HG03442 (cell line): ENCODE measurements around the gene HSD3B7.
"Not testable (repeated sequence)": the region's sequence is repeated elsewhere in the genome, so short reads cannot be mapped to it uniquely, and the experiment has no call there.

Experiments used
- ATAC-seq: cut with Tn5 transposase; IDR thresholded peaks from one replicate; pipeline ENCODE4 v1.9.1; 2021; ENCODE audit warnings: mild to moderate bottlenecking, moderate library complexity; ENCODE audit not compliant: unreplicated experiment

Gene HSD3B7

DNA sequence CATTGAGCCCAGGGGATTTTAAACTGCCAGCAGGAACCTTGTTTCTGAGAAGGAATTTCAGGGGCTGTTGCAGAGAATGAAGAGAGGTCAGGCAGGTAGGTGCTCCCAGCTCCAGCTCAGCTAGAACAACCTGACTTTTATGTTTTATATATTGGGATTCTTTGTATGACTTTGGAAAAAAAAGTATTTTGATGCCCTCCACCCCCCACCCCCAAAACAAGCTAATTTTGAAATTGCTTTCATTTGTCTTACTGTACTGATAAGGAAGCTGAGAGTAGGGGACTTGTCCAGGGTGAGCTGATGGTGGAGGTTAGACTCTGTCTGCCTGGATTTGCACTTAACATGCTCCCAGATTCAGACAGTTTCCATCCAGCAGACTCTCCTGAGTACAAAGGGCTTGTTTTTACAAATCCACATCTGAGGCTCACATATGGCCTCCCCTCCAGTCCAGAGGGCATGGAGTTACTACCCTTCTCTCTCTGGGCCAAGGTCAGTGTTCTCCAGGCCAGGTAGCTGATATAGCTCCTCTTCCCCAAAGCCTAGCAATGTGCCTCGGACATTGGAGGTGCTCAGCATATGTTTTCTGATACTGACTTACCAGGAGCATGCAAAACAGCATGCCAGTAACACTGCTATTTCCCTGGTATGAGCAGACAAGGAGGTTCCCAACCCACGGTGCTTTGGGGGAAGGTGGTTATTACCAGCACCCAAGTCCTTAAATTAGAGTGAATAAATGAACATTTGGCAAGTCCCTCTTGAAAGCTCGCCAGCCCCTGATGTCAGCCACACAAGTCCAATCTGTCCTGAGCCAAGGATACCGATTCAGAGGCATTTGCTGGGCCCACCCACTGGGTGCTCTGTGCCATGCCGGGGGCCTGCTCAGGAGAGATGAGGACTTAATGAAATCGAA, 14.1 kb downstream of the HSD3B7 start:
- no peak for ATAC-seq

DNA sequence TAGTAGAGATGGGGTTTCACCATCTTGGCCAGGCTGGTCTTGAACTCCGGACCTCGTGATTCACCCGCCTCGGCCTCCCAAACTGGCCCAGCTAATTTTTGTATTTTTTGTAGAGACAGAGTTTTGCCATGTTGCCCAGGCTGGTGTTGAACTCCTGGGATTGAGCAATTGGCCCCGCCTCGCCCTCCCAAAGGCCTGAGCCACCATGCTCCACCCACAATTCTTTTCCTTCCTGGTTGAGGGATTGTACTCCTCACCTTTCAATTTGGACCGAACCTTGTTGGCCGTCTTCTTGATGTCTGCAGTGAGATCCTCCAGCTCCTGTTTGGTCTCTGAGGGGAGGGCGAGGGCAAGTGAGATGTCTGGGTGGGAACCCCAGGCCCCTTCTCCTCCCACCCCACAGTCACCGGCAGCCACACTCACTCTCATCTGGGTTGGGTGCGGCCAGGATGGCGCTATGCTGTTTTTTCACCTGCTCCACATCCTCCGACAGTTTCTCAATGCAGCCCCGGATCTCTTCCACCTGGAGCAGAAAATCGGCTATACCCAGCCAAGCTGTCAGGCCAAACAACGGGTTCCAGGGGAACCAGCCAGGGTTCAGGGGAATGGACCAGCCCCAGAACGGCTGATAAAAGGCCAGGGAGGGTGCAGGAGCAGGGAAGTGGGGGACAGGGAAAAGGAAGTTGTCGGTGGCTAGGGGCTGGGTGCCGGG, 15.8 kb downstream of the HSD3B7 start:
- no peak for ATAC-seq

DNA sequence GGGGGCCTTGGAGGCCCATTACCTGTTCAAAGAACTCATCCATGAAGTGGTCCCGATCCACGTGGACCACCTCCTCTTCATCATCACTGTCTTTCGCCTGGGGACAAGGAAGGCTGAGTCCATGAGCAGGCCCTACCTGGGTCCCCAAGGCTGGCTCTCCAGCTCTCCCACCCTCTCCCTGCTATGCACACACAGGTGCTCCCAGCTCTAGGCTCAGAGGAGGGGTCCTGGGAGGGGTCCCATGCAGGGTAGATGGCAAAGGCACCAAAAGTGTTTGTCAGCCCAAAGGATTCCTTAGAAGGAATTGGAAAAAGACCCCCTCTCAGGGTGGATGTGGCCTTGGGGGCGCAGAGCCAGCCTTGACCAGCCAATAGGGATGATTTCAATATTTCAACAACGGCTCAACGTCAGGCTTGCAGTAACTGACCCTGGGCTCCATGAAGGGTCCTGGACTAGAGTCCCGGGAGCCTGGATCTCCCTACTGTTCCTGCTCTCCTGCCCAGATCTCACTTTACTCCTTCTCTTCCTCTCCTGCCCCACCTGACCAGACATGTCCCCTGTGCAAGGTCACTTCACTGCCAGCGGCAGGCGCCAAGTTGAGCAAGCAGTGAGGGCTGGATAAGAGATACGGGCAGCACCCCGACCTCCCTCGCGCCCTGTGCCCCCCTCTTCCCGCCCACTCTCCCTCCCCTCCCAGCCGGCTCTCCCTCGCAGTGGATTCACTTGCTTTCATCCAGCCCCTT, 16.7 kb downstream of the HSD3B7 start:
- ATAC-seq = no peak

DNA sequence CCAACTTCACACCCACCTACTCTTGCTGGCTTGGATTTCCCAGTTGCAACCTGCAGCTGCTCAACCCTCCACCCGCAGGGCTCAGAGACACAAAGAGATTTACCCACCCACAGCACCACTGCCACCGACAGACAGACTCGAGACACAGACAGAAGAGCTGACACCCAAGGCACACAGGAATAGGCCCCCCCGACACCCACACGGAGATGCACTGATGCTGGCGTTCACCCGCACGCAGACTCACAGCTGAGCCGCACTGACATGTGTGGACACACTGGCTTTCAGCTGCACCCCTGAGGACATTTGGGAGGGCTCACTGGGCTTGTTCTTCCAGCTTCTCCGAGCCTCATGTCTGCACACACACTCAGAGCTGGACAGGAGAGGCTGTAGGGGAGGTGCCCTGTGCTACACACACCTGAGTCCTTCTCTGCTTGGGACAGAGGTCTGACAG, 17.3 kb downstream of the HSD3B7 start:
- ATAC-seq = no peak

DNA sequence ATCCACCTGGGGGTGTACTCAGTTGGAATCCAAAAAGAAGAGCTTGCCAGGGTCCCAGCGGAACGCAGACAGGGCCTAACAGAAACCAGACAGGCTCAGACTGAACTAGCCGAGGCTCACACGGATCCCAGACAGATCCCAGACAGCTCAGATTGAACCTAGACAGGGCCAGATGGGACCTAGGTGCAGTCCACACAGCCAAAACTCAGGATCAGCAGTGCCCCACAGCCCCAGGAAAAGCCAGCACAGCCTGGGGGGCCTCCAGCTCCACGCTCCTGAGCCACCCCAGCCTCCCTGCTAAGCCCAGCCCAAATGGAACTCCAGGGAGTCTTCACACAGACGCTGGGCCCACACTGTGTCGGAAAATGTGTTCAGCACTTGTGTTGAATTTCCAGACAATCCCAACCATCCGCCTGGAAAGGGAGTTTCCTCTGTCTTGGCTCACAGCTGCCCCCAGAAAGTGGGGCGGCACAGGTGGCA, 17.9 kb downstream of the HSD3B7 start:
- no peak for ATAC-seq

DNA sequence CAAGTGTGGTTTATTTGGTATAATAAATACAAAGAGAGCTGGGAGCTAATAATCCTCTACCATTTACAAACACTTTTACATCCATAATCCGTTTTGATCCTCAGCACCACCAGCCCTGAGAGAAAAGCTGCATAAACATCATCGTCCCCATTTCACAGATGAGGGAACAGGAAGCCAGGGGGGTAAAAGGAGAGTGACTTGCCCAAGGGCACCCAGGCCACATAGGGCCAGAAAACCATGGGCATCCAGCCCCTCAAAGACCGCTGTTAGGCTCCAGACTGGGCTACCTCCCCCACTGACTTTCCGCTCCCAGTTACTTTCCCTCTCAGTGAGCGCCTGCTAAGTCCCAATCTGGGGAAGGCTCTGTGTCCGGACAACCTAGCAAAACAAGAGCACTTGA, 18.7 kb downstream of the HSD3B7 start:
- ATAC-seq = no peak

DNA sequence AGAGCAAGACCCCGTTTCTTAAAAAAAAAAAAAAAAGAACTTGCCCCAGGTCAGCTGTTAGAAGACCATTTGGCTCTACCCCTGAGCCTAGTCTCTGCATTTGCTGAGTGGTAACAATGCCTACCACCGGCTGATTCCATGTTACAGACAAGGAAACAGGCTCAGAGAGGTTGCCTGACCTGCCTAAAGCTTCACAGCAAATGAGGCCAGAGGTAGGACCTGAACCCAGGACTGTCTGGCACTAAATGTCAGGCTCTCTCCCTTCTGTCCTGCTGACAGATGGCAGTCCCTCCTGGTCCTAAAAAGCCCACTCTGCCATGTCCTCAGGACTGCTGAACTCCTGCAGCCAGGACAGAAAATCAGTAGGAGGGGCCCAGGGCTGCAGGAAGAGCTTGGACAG, 19.7 kb downstream of the HSD3B7 start:
- ATAC-seq = no peak

DNA sequence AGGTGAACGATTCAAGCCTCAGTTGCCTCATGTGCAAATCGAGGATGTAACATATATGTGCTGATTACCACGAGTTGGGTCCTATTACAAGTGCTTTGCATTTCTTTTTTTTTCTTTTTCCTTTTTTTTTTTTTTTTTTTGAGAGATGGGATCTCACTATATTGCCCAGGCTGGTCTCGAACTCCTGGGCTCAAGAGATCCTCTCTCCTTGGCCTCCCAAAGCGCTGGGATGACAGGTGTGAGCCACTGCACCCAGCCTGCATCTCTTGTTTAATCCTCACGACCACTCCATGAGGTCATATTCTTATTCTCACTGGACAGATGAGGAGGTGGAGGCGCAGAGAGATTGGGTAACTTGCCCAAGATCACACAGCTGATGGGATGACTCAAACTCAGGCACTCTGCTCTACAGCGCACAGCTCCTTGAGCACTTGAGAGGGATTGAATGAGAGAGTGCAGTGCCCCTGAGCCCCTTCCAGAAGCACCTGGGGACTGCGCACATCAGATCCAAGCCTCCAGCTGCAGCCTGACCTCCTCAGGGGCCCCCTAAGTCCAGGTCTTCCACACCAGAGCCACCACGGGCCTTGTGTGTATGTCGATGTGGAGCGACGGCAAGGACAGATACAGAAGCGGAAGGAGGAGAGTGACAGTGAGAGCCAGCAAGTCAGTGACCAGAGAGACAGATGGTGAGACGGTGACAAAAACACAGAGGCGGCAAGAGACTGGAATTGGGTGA, 20.5 kb downstream of the HSD3B7 start:
- no peak for ATAC-seq

DNA sequence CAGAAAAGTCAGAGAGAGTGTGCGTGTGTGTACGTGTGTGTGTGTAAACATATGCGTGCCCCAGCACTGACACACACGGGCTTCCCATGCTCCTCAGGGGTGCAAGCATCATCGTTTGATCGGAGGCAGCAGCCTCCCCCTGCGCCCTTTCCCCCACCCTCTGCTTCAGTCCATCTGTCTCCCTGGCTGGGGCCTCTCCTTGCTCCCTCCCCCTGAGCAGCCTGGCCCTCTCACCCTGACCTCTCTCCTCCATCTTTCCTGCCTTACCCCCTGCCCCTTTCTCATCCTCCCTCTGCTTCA, 21.0 kb downstream of the HSD3B7 start:
- ATAC-seq = no peak

DNA sequence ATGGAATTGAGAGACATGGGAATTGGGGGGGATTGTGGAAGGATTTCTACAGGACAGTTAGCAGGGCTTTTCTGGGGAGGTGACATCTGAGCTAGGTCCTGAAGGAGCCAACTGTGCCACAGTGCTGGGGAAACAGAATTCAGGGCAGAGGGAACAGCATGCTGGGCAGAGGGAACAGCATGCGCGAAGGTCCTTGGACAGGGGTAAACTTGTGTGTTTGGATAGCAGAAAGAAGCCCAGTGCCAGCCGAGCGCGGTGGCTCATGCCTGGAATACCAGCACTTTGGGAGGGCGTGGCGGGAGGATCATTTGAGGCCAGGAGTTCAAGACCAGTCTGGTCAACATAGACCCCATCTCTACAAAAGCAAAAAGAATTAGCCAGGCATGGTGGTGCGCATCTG, 21.6 kb downstream of the HSD3B7 start:
- ATAC-seq = no peak

DNA sequence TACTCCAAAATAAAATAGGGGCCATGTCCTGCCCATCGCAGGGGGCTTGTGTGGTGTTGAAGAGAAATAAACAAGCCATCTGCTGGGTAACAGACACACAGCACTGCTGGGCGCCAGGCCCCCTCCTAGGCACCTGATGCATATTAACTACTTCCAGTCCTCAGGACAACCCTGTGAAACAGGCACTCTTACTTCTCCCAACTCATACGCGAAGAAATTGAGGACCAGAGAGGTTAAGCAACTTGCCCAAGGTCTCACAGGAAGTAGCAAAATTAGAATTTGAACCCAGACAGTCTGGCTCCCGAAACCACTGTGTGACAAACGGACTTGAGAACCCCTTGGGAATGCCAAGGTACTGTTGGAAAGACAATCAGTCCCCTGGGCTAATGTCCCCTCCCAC, 22.7 kb downstream of the HSD3B7 start:
- ATAC-seq = no peak

DNA sequence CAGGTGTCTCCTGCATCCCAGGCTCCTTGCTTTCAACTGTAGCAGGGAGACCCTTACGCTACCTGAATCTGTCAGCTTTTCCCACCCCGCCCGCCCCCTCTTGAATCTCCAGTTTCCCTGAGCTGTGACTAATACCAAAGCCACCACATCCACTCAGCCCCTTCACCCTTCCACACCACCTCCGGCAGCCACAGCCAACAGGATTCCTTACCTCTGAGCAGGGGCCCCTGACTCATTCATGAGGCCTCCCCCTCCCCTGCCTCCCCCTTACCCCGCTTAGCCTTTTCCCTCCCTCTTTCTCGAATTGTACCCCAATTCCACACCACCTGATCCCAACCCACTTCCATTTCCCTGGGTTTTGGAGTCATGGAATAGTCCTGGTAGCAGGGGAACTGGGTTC, 23.1 kb downstream of the HSD3B7 start:
- ATAC-seq = no peak

DNA sequence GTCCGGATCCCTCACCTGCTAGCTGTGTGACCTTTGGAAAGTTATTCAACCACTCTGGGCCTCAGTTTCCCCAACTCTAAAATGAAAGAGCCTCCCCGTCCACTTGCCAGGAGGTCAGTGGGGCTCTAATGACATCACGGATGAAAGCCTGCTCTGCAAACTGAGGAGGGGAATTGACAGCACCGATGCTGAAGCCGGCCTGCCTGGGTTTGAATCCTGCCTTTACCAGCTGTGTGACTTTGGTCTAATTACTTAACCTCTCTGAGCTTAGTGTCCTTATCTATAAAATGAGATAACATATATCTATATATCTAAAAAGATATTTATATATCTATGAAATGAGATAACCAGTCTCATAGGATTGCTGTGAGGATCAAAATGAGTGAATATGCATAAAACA, 23.5 kb downstream of the HSD3B7 start:
- ATAC-seq = no peak

DNA sequence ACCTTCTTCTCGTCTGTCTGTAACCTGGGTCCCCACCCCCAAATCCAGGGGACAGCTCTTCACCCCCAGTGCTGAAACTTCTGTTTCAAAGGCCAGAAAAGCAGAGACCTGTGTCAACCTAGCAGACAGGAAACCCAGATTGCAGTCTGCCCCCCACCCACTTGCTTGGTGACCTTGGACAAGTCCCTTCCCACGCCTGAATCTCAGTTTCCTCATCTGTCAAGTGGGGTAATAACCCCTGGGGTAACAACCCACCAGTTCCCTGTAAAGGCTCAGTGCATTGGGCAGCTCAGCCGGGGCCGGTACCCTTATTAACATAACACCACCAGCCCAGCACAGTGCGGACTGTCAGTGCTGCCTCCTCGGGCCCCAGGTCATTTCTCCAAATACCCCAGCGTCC, 24.1 kb downstream of the HSD3B7 start:
- ATAC-seq = no peak

DNA sequence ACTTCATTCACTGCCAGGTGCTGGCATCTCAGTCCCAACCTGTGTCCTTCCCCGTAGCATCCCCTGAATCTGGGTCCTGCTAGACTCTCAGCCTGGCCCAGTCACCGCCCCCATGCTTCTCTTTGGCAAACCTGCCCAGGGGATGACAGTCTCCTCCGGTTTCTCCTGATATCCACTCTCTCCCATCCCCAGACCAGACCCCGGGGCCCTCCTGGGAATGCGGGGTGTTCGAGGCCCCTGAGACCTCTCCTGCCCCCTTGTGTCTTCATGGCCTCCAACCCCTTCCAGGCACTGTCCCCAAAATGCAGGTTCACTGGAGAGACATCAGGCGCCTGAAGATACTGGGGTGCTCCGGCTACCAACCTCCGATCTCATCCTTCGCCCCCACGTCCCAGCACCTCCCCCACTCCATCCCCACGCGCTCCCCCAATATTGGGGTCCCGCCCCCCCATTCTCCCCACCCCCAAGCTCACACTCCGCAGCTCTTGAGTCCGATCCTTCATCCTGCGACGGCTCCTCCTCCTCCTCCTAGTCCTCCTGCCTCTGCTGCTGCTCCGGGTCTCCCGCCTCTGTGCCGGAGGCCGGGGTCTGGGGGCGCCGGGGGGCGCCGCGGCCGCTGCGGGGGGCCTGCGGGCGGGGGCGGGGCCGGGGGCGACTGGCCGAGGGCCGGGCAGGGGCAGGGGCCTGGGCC, 25.0 kb downstream of the HSD3B7 start:
- ATAC-seq = no peak

DNA sequence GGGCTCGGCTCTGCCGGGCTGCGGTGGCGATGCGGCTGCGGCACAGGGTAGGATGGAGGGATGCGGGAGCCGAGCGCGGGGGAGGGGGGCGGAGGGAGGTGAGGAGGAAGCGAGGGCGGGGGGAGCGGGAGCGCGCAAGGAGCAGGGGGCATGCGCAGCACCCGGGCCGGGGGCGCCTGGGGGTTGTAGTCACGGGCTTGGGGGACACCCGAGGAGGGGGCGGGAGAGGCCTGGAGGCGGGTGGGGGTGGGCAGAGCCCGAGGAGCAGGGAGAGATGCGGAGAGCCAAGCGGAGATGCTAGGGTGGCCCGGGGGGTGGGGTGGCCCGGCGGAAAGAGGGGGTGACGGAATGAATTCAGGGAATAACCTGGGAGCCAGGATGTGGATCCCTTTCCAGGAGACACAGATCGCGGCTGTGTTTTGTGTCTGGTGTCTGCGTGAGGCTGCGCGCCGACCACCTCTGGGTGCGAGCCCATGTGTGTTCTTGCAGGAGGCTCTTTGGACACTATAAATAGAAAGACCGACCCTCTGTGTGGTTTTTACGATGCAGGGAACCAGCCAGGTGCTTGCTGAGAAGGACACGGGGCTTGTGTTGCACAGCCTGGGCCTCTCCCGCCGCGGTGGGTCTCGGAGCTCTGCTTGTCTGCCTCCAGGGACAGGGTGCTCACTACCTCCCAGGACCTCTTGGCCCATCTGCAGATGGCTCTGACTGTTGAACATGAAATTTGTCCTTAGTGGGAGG, 25.7 kb downstream of the HSD3B7 start, which contains the start of gene STX1B:
Gene STX1B, minus strand, starts transcription at position 54 of the 741 bp plus-strand sequence. CDS start 242 bp downstream, outside the sequence.
- ATAC-seq = no peak

DNA sequence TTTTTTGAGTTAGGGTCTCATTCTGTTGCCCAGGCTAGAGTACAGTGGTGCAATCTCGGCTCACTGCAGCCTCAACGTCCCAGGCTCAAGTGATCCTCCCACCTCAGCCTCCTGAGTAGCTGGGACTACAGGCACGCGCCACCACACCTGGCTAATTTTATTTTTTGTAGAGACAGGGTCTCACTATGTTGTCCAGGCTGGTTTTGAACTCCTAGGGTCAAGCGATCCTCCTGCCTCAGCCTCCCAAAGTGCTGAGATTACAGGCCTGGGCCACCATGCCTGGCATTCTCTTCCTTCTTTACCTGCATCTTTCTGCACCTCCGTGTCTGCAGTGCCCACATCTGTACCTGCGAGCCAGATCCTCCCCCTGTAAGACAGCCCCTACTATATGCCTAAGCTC, 26.8 kb downstream of the HSD3B7 start:
- ATAC-seq = not testable (repeated sequence)

DNA sequence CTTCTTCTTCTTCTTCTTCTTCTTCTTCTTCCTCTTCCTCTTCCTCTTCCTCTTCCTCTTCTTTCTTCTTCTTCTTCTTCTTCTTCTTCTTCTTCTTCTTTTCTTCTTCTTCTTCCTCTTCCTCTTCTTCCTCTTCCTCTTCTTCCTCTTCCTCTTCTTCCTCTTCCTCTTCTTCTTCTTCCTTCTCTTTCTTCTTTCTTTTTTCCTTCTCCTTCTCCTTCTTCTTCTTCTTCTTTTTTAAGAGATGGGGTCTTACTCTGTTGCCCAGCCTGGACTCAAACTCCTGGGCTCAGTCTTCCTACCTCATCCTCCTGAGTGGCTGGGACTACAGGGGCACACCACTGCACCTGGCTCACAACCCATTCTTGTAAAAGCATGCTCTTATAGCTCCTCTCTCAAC, 28.3 kb downstream of the HSD3B7 start:
- not testable (repeated sequence) for ATAC-seq

DNA sequence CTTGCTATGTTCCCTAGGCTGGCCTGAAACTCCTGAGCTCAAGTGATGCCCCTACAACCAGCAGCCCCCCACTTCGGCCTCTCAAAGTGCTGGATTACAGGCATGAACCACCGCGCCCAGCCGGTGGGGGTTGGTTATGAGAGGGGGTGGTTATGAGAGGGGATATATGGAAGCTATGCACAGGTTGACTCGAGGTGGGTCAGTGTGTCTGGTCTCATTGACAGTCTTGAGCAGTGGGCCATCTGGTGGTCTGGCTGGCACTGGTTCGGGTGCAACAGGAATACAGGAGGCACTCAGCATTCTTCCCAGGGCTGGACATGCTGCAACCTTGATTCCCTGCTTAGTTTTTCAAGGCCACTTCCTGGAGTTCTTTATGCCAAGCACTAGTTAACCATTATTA, 31.0 kb downstream of the HSD3B7 start:
- ATAC-seq = no peak
